K562 (cell line): ENCODE data around the gene GUK1. TPM values are rescaled to one million over a fixed set of nuclear protein-coding genes. Genes with fewer than 3 reads are reported as not detected.
A peak's percentile ranks its signal among the peaks of the same experiment; 100 is the strongest.

Experiments used
- ATAC-seq: fragments of 200-7000 bp; cut with Tn5 transposase; 3 replicates; pipeline ENCODE4 v1.9.1; 2020; ENCODE audit warnings: moderate library complexity
- BruUV-seq: library from RNA; stranded (reverse); fragments of 400-500 nt; replicated peaks from 2 replicates; lab custom pipeline; 2021; lab: Mats Ljungman, UMichigan
- CTCF ChIA-PET: fragments of 300-600 bp; formaldehyde crosslinking; extraction: SDS; loops from one replicate; lab custom pipeline; 2021; ENCODE audit warnings: low intra/inter-chr PET ratio; lab: Yijun Ruan, JAX
- POLR2A ChIA-PET: fragments of 300-600, 350-650 bp; sonication (Branson Sonifier 250); formaldehyde crosslinking; extraction: SDS; loops from one replicate; lab custom pipeline; 2021; ENCODE audit warnings: antibody characterized with exemption, inconsistent platforms; lab: Yijun Ruan, JAX
- DNase-seq, 4 experiments: peaks; one replicate each; pipeline versions ENCODE4 v3.0.0 to v3.0.0-alpha.2; 2011 to 2018; ENCODE audit warnings: low spot score in 3 of 4, mixed read lengths in 3 of 4; ENCODE audit errors: extremely low read depth in 1 of 4
- FAIRE-seq: peaks from 2 replicates; lab custom pipeline; 2011; peaks lifted over from hg19 to GRCh38; lab: Jason Lieb, UNC
- H2AFZ ChIP-seq: 2 replicates; pipeline ENCODE4 v1.6.0; 2011; ENCODE audit warnings: low read depth, low read length, control low read depth, inconsistent platforms
- H3K27ac ChIP-seq: fragments of 200-600 bp; 3 replicates; pipeline ENCODE4 v1.8.0; 2011; ENCODE audit warnings: low read depth, mild to moderate bottlenecking, control low read depth, inconsistent platforms, low read length, moderate library complexity, mixed read lengths; ENCODE audit errors: extremely low read depth
- H3K27me3 ChIP-seq, 2 experiments: fragments of 300-600 bp in 1 of 2; 2 replicates in 1 of 2; 3 replicates in 1 of 2; pipeline versions ENCODE4 v1.6.0 to v1.8.0; 2011; ENCODE audit warnings: inconsistent platforms in 2 of 2, low read length in 2 of 2, mild to moderate bottlenecking in 1 of 2, mixed read lengths in 1 of 2, moderate library complexity in 1 of 2; ENCODE audit not compliant: control insufficient read depth in 2 of 2, insufficient read depth in 2 of 2
- H3K36me3 ChIP-seq: fragments of 300-600 bp; 3 replicates; pipeline ENCODE4 v1.8.0; 2011; ENCODE audit warnings: mild to moderate bottlenecking, low read length, inconsistent platforms; ENCODE audit not compliant: control insufficient read depth, insufficient read depth
- H3K4me1 ChIP-seq, 2 experiments: fragments of 200-600 bp in 1 of 2; replicated peaks in 1 of 2; 2 replicates in 1 of 2; 3 replicates in 1 of 2; pipeline versions ENCODE4 v1.5.1 to v1.8.0; 2011; ENCODE audit warnings: inconsistent platforms in 2 of 2, low read length in 2 of 2, mild to moderate bottlenecking in 1 of 2, mixed read lengths in 1 of 2, moderate library complexity in 1 of 2; ENCODE audit not compliant: control insufficient read depth in 2 of 2, insufficient read depth in 2 of 2
- H3K4me2 ChIP-seq: 2 replicates; pipeline ENCODE4 v1.6.1; 2011; ENCODE audit warnings: low read length, control low read depth, inconsistent platforms, mixed read lengths; ENCODE audit not compliant: insufficient read depth
- H3K4me3 ChIP-seq: fragments of 200-600 bp; sonication (generic), shearing (Covaris generic); 2 replicates; pipeline ENCODE4 v1.5.1; 2016; ENCODE audit warnings: control low read depth, inconsistent platforms
- H3K79me2 ChIP-seq: fragments of 200-600 bp; 3 replicates; pipeline ENCODE4 v1.8.0; 2011; ENCODE audit warnings: low read length, inconsistent platforms; ENCODE audit not compliant: control insufficient read depth, insufficient read depth
- H3K9ac ChIP-seq, 2 experiments: 2 replicates each; pipeline versions ENCODE4 v1.6.0 to v1.6.1; 2011; ENCODE audit warnings: low read depth in 2 of 2, low read length in 2 of 2, control low read depth in 1 of 2, inconsistent platforms in 1 of 2, mild to moderate bottlenecking in 1 of 2, mixed read lengths in 1 of 2; ENCODE audit not compliant: insufficient read depth in 1 of 2
- H3K9me1 ChIP-seq: one replicate; pipeline ENCODE4 v1.6.0; 2011; ENCODE audit warnings: inconsistent platforms, mild to moderate bottlenecking, low read length, moderate library complexity; ENCODE audit not compliant: control insufficient read depth, insufficient read depth
- H3K9me3 ChIP-seq: replicated peaks from 2 replicates; pipeline ENCODE4 v1.5.1; 2011; ENCODE audit warnings: low read depth, low read length, inconsistent platforms; ENCODE audit not compliant: control insufficient read depth, insufficient read depth
- H4K20me1 ChIP-seq: replicated peaks from 2 replicates; pipeline ENCODE4 v1.6.1; 2011; ENCODE audit warnings: low read length, inconsistent platforms, mixed read lengths; ENCODE audit not compliant: control insufficient read depth, insufficient read depth
- DACH1 ChIP-seq: fragments of 450-650 bp; IDR thresholded peaks from 2 replicates; pipeline ENCODE4 v1.6.1; 2018; ENCODE audit not compliant: partially characterized antibody
- EP300 ChIP-seq: IDR thresholded peaks from 2 replicates; pipeline ENCODE4 v1.6.1; 2012; ENCODE audit warnings: low read length, improper control_type of control experiment
- JUN ChIP-seq, 2 experiments: sonication (generic) in 1 of 2; formaldehyde crosslinking in 1 of 2; IDR thresholded peaks; 2 replicates each; pipeline versions ENCODE4 v1.6.1 to v1.8.0; 2012 to 2022; ENCODE audit warnings: borderline replicate concordance in 2 of 2, mild to moderate bottlenecking in 2 of 2, improper control_type of control experiment in 1 of 2, low read depth in 1 of 2, low read length in 1 of 2, missing genetic modification reagents in 1 of 2
- MYNN ChIP-seq, 2 experiments: sonication (generic); formaldehyde crosslinking in 1 of 2; IDR thresholded peaks; 2 replicates each; pipeline versions ENCODE4 v1.5.0 to v1.6.1; 2016 to 2020; ENCODE audit warnings: antibody characterized with exemption in 1 of 2, missing genetic modification reagents in 1 of 2
- POLR2G ChIP-seq: fragments of 200-400 bp; formaldehyde crosslinking; IDR thresholded peaks from 2 replicates; pipeline ENCODE4 v1.6.1; 2017; ENCODE audit warnings: low read depth, mild to moderate bottlenecking, antibody characterized with exemption, low read length, moderate library complexity
- PYGO2 ChIP-seq: fragments of 450-650 bp; IDR thresholded peaks from 2 replicates; pipeline ENCODE4 v1.6.1; 2016; ENCODE audit warnings: mild to moderate bottlenecking, missing genetic modification characterization, moderate library complexity, missing compliant biosample characterization
- RUNX1 ChIP-seq: sonication (generic); IDR thresholded peaks from 2 replicates; pipeline ENCODE4 v1.6.1; 2016; ENCODE audit warnings: antibody characterized with exemption, low read depth
- WGBS: fragments of 100-300 bp; shearing (Covaris generic); methylation state at CpG from one replicate; pipeline ENCODE4 v1.1.6; 2016; ENCODE audit warnings: low coverage, mixed read lengths; ENCODE audit not compliant: insufficient coverage; ENCODE audit errors: missing lambda C conversion rate; 5-methylcytosine and 5-hydroxymethylcytosine counted together
- in situ Hi-C: fragments of 300-500 bp; cut with MboI; formaldehyde crosslinking; loops from 4 replicates; pipeline ENCODE4 v1.15.0; 2018; ENCODE audit warnings: inconsistent platforms, mixed read lengths
- intact Hi-C: fragments of 100-400 bp; cut with micrococcal nuclease; formaldehyde crosslinking; loops from 2 replicates; pipeline ENCODE4 v1.14.2; 2022
- polyA plus RNA-seq, 8 experiments: library from polyadenylated mRNA; depleted of rRNA in 4 of 8; stranded (reverse) in 5 of 8; unstranded in 3 of 8; fragments of >200 nt; fragmentation: Nextera tagmentation in 2 of 8; fragmentation: Illumina TruSeq in 1 of 8; extraction: Ambion mirVana in 2 of 8; extraction: Trizol in 1 of 8; gene quantifications; 2 replicates each; pipeline versions ENCODE4 v1.2.1 to v1.2.3, GENCODE V29; 2011 to 2014; ENCODE audit warnings: inconsistent platforms in 1 of 8, missing spikeins in 1 of 8
- total RNA-seq, 7 experiments: library from RNA; depleted of rRNA in 6 of 7; stranded (reverse); fragments of >200 nt in 6 of 7; fragmentation: Illumina TruSeq in 2 of 7; extraction: Trizol in 2 of 7; gene quantifications; 2 replicates each; pipeline versions ENCODE4 v1.2.1 to v1.2.3, GENCODE V29; 2011 to 2021; ENCODE audit warnings: low replicate concordance in 1 of 7
- TF ChIP-seq, protein P1 (sequence below): fragments of 250-450 bp; sonication (Bioruptor Pico); IDR thresholded peaks from 2 replicates; pipeline ENCODE4 v1.8.0; 2021; ENCODE audit warnings: moderate library complexity, mild to moderate bottlenecking, inconsistent platforms
- TF ChIP-seq, protein P2 (sequence below): fragments of 150-350 bp; conservative IDR thresholded peaks from 2 replicates; pipeline ENCODE4 v1.6.1; 2014; ENCODE audit warnings: low read length

Gene GUK1
- total and polyA plus RNA-seq, 9 of the 15 experiments (the other 6 are each of a cell fraction or from before 2014, with no cell fraction given) = 7.0 to 331 (median 132) TPM

DNA sequence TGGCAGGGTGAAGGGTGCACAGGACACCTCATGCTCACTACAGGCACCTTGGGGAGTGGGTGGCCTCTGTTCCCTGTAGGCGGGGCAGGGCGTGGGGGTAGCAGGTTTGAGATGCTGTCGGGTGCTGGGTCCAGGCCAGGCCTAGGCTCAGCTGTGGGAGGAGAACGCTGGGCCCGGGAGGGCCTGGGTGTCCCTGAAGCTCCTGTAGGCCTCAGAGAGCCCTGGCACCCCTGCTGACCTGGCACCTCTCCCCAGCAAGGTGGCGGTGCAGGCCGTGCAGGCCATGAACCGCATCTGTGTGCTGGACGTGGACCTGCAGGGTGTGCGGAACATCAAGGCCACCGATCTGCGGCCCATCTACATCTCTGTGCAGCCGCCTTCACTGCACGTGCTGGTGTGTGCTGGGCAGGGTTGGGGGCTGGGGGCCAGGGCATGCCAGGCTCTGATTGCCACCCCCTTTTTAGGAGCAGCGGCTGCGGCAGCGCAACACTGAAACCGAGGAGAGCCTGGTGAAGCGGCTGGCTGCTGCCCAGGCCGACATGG is 7.1 kb downstream of the GUK1 start:
- H2AFZ ChIP-seq = no peak overlapping the region
- FAIRE-seq (no peak), ATAC-seq (no peak), DNase-seq (no peak)
- in situ Hi-C loops (no loop called here), intact Hi-C loops (no loop called here)
- POLR2A ChIA-PET = interaction anchor here (6.0 kb wide), 1 partner anchor 19 kb away, joined by 47 read pairs; the partner anchor contains the start of gene IBA57
- H3K4me3 ChIP-seq = no peak overlapping the region
- H3K9ac ChIP-seq = peak overlapping the region in 1 of 2 experiments; percentile 86; a peak in 2 of 4 replicates
- peaks cover 57 to 99% of the 10 kb centered on the region in 2 experiments for H3K4me1 ChIP-seq
- H3K9me3 ChIP-seq = no peaks in the 10 kb centered on the region
- TF ChIP-seq POLR2G (0 out of 2 replicates have a peak, but pooled peaks have one; percentile 38), JUN (IDR thresholded peaks at IDR 0.05; ENCODE audit: borderline replicate concordance, low read depth, low read length) (no peak), JUN (CRISPR knock-in tag; IDR thresholded peaks at IDR 0.05; ENCODE audit: borderline replicate concordance) (no peak)
- TF ChIP-seq, all 486 proteins: peak for 1
- peaks cover 24% of the 10 kb centered on the region for H3K9me1 ChIP-seq
- H3K4me2 ChIP-seq = no peak overlapping the region
- peaks cover 75% of the 10 kb centered on the region for H3K79me2 ChIP-seq
- CTCF ChIA-PET = no interaction called here
- H3K27ac ChIP-seq = no peak overlapping the region
- H3K36me3 ChIP-seq = peaks cover 54% of the 10 kb centered on the region; the same call in 2 of the 3 replicates
- H4K20me1 ChIP-seq = peaks cover 51% of the 10 kb centered on the region
- WGBS = over 99% methylated on average over 20 of the region's 20 CpGs
- no peaks in the 10 kb centered on the region for H3K27me3 ChIP-seq
- no TSS peak for BruUV-seq

DNA sequence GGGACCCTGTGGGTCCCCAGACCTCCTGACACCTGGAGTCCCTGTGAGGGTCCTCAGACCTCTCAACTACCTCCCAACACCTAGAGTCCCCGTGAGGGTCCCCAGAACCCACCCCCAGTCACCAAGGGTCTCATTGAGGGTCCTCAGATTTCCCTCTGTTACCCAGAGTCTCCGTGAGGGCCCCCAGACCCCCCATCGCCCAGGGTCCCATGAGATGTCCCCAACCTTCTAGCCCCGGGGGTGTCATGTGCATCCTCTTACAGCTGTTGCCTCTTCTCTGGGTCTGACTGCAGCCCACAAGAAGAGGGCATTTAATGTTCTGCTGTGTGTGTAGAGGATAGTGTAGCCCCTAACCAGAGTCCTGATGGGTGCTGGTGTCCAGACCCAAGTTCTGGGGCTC is 7.7 kb downstream of the GUK1 start:
- Histone ChIP-seq H3K27ac (no peak overlapping the region), H3K4me2 (no peak overlapping the region), H3K27me3 (no peaks in the 10 kb centered on the region), H4K20me1 (peaks cover 46% of the 10 kb centered on the region), H3K36me3 (peaks cover 48% of the 10 kb centered on the region; the same call in 2 of the 3 replicates), H3K9me3 (no peaks in the 10 kb centered on the region), H3K79me2 (peaks cover 70% of the 10 kb centered on the region), H3K4me1 (peaks cover 54 to 99% of the 10 kb centered on the region in 2 experiments), H3K4me3 (no peak overlapping the region), H3K9ac (peak overlapping the region in 1 of 2 experiments; percentile 91; a peak in 1 of 4 replicates), H3K9me1 (peaks cover 22% of the 10 kb centered on the region), H2AFZ (no peak overlapping the region)
- no peak for ATAC-seq
- intact Hi-C loops = no loop called here
- BruUV-seq = no TSS peak
- ChIA-PET CTCF (no interaction called here), POLR2A (interaction anchor here (1.0 to 2.0 kb wide), 3 partner anchors 10 to 17 kb away, joined by 3 to 11 read pairs (median 5); no protein-coding TSS in a partner anchor)
- FAIRE-seq = no peak
- in situ Hi-C loops = no loop called here
- WGBS = 87% methylated on average over 4 of the region's 4 CpGs
- DNase-seq = no peak
- TF ChIP-seq PYGO2 (tag) (no peak), RUNX1 (no peak), EP300 (no peak), DACH1 (no peak), MYNN (IDR thresholded peaks at IDR 0.05) (no peak), MYNN (CRISPR knock-in tag; IDR thresholded peaks at IDR 0.05) (no peak)
- TF ChIP-seq, protein P1, sequence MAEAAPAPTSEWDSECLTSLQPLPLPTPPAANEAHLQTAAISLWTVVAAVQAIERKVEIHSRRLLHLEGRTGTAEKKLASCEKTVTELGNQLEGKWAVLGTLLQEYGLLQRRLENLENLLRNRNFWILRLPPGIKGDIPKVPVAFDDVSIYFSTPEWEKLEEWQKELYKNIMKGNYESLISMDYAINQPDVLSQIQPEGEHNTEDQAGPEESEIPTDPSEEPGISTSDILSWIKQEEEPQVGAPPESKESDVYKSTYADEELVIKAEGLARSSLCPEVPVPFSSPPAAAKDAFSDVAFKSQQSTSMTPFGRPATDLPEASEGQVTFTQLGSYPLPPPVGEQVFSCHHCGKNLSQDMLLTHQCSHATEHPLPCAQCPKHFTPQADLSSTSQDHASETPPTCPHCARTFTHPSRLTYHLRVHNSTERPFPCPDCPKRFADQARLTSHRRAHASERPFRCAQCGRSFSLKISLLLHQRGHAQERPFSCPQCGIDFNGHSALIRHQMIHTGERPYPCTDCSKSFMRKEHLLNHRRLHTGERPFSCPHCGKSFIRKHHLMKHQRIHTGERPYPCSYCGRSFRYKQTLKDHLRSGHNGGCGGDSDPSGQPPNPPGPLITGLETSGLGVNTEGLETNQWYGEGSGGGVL (CRISPR knock-in tag) = no peak
- TF ChIP-seq, protein P2, sequence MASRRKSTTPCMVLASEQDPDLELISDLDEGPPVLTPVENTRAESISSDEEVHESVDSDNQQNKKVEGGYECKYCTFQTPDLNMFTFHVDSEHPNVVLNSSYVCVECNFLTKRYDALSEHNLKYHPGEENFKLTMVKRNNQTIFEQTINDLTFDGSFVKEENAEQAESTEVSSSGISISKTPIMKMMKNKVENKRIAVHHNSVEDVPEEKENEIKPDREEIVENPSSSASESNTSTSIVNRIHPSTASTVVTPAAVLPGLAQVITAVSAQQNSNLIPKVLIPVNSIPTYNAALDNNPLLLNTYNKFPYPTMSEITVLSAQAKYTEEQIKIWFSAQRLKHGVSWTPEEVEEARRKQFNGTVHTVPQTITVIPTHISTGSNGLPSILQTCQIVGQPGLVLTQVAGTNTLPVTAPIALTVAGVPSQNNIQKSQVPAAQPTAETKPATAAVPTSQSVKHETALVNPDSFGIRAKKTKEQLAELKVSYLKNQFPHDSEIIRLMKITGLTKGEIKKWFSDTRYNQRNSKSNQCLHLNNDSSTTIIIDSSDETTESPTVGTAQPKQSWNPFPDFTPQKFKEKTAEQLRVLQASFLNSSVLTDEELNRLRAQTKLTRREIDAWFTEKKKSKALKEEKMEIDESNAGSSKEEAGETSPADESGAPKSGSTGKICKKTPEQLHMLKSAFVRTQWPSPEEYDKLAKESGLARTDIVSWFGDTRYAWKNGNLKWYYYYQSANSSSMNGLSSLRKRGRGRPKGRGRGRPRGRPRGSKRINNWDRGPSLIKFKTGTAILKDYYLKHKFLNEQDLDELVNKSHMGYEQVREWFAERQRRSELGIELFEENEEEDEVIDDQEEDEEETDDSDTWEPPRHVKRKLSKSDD = no peak
